OCI-LY3 (cell line): ENCODE measurements around the gene GPR4.
A peak's percentile ranks its signal among the peaks of the same experiment; 100 is the strongest.

Source experiments
- H2AFZ ChIP-seq: fragments of 200-600, 300-600 bp; shearing (Covaris generic); 2 replicates; pipeline ENCODE4 v1.6.0; 2014; ENCODE audit warnings: antibody characterized with exemption, low read depth, low read length
- H3K27ac ChIP-seq: fragments of 200-600, 300-600 bp; sonication (generic); 2 replicates; pipeline ENCODE4 v1.5.1; 2014; ENCODE audit warnings: mild to moderate bottlenecking, low read length, moderate library complexity, mixed read lengths
- H3K27me3 ChIP-seq: fragments of 200-600, 300-600 bp; sonication (generic); 2 replicates; pipeline ENCODE4 v1.6.1; 2014; ENCODE audit warnings: low read depth, low read length, mixed read lengths
- H3K36me3 ChIP-seq: fragments of 200-600, 300-600 bp; sonication (generic); replicated peaks from 2 replicates; pipeline ENCODE3; 2014; ENCODE audit warnings: low read depth, low read length, mixed read lengths
- H3K4me1 ChIP-seq: fragments of 300-600, 200-600 bp; sonication (generic); 2 replicates; pipeline ENCODE4 v1.6.1; 2014; ENCODE audit warnings: low read length, mixed read lengths
- H3K4me2 ChIP-seq: fragments of 200-600, 300-600 bp; sonication (generic); 2 replicates; pipeline ENCODE4 v1.6.1; 2014; ENCODE audit warnings: low read length, mixed read lengths
- H3K4me3 ChIP-seq: fragments of 300-600, 200-600 bp; sonication (generic); 2 replicates; pipeline ENCODE4 v1.5.1; 2014; ENCODE audit warnings: antibody characterized with exemption, mild to moderate bottlenecking, low read length, moderate library complexity
- H3K79me2 ChIP-seq: fragments of 300-600, 200-600 bp; shearing (Covaris generic); 2 replicates; pipeline ENCODE4 v1.6.1; 2014; ENCODE audit warnings: mild to moderate bottlenecking, low read length, mixed read lengths
- H3K9ac ChIP-seq: fragments of 300-600, 200-600 bp; shearing (Covaris generic); 2 replicates; pipeline ENCODE4 v1.6.0; 2014; ENCODE audit warnings: mild to moderate bottlenecking, low read length, moderate library complexity
- H3K9me3 ChIP-seq: fragments of 200-600, 300-600 bp; shearing (Covaris generic); 2 replicates; pipeline ENCODE4 v1.6.1; 2014; ENCODE audit warnings: low read length, mixed read lengths; ENCODE audit not compliant: insufficient read depth
- H4K20me1 ChIP-seq: fragments of 200-600, 300-600 bp; sonication (generic); 2 replicates; pipeline ENCODE4 v1.6.1; 2016; ENCODE audit warnings: low read length, mixed read lengths; ENCODE audit not compliant: insufficient read depth
- EZH2phosphoT487 ChIP-seq: fragments of 200-600 bp; shearing (Covaris generic); IDR thresholded peaks from 2 replicates; pipeline ENCODE4 v1.6.1; 2018; ENCODE audit warnings: antibody characterized with exemption, mixed run types, low read depth
- TF ChIP-seq, protein P1 (sequence below): fragments of 200-600, 300-600 bp; sonication (generic); IDR thresholded peaks from 2 replicates; pipeline ENCODE4 v1.5.1; 2014; ENCODE audit warnings: antibody characterized with exemption, low read length, low read depth

Gene GPR4

GRCh38 chr19:45638930-45639729 is 37.1 kb upstream of the GPR4 start, which contains the start of gene EML2:
Gene EML2, minus strand, starts transcription at chr19:45639397. Its CDS starts 21 bp downstream, at chr19:45639376.
- Histone ChIP-seq H3K27ac (0 out of 2 replicates have a peak within 1 kb of the TSS, but pooled peaks have one; percentile 23), H3K36me3 (peaks cover 7% of the 10 kb centered on the region), H3K4me3 (peak within 1 kb of the TSS; percentile 83), H2AFZ (peak within 1 kb of the TSS; percentile 58; the same call in 1 of the 2 replicates), H3K9me3 (no peaks in the 10 kb centered on the region), H3K79me2 (peaks cover 3% of the 10 kb centered on the region; the same call in 1 of the 2 replicates), H4K20me1 (no peaks in the 10 kb centered on the region), H3K27me3 (no peaks in the 10 kb centered on the region), H3K9ac (peak within 1 kb of the TSS; percentile 71), H3K4me1 (peaks cover 20% of the 10 kb centered on the region), H3K4me2 (peak within 1 kb of the TSS; percentile 83)
- TF ChIP-seq, protein P1, sequence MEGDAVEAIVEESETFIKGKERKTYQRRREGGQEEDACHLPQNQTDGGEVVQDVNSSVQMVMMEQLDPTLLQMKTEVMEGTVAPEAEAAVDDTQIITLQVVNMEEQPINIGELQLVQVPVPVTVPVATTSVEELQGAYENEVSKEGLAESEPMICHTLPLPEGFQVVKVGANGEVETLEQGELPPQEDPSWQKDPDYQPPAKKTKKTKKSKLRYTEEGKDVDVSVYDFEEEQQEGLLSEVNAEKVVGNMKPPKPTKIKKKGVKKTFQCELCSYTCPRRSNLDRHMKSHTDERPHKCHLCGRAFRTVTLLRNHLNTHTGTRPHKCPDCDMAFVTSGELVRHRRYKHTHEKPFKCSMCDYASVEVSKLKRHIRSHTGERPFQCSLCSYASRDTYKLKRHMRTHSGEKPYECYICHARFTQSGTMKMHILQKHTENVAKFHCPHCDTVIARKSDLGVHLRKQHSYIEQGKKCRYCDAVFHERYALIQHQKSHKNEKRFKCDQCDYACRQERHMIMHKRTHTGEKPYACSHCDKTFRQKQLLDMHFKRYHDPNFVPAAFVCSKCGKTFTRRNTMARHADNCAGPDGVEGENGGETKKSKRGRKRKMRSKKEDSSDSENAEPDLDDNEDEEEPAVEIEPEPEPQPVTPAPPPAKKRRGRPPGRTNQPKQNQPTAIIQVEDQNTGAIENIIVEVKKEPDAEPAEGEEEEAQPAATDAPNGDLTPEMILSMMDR: peak; percentile 77
- no peak for TF ChIP-seq EZH2phosphoT487

DNA sequence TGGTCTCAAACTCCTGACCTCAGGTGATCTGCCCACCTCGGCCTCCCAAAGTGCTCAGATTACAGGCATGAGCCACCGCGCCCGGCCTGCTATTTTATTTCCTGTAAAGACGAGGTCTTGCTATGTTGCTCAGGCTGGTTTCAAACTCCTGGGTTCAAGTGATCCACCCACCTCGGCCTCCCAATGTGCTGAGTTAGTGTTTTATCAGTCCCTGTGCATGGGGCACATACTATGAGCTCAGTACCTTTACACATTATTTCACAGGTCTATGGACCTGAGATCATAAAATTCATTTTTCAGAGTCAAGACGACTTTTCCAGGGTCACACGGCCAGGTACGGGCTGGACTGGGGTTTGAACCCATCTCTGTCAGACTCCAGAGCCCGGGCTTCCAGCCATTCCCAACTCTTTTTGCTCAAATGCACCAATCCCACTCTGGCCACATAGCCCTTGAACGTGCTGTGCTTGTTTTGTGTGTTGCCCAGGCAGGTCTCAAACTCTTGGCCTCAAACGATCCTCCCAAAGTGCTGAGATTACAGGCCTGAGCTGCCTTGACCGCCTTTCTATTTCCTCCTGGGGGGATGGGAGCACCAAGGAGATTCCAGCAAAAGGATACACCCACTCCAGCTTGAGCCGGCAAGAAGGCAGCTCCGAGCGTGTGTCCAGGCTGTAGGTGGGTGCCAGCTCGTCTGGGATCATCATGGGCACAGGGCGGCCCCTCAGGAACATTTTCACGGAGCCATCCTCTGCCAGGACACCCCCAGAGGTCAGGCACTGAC is 36.1 kb upstream of the GPR4 start:
- H3K27ac ChIP-seq: no peak overlapping the region
- TF ChIP-seq, protein P1: no peak
- TF ChIP-seq EZH2phosphoT487: no peak
- peak overlapping the region; percentile 83 for H3K4me3 ChIP-seq
- H4K20me1 ChIP-seq: no peaks in the 10 kb centered on the region
- H3K36me3 ChIP-seq: peaks cover 7% of the 10 kb centered on the region
- H3K4me1 ChIP-seq: peaks cover 15% of the 10 kb centered on the region
- no peak overlapping the region for H2AFZ ChIP-seq
- H3K79me2 ChIP-seq: peaks cover 3% of the 10 kb centered on the region; the same call in 1 of the 2 replicates
- no peaks in the 10 kb centered on the region for H3K9me3 ChIP-seq
- peak overlapping the region; percentile 83 for H3K4me2 ChIP-seq
- H3K9ac ChIP-seq: peak overlapping the region; percentile 71; the same call in 1 of the 2 replicates
- H3K27me3 ChIP-seq: no peaks in the 10 kb centered on the region

GRCh38 chr19:45636902-45637301 is 34.9 kb upstream of the GPR4 start:
- H2AFZ ChIP-seq: no peak overlapping the region
- no peak overlapping the region for H3K4me3 ChIP-seq
- H3K4me1 ChIP-seq: peaks cover 15% of the 10 kb centered on the region
- TF ChIP-seq EZH2phosphoT487: no peak
- TF ChIP-seq, protein P1: no peak
- no peak overlapping the region for H3K9ac ChIP-seq
- H4K20me1 ChIP-seq: no peaks in the 10 kb centered on the region
- H3K9me3 ChIP-seq: no peaks in the 10 kb centered on the region
- H3K79me2 ChIP-seq: peaks cover 3% of the 10 kb centered on the region; the same call in 1 of the 2 replicates
- H3K27ac ChIP-seq: no peak overlapping the region
- peaks cover 7% of the 10 kb centered on the region for H3K36me3 ChIP-seq
- no peak overlapping the region for H3K4me2 ChIP-seq
- H3K27me3 ChIP-seq: no peaks in the 10 kb centered on the region

GRCh38 chr19:45636275-45636674 is 34.3 kb upstream of the GPR4 start:
- peaks cover 7% of the 10 kb centered on the region for H3K36me3 ChIP-seq
- TF ChIP-seq EZH2phosphoT487: no peak
- TF ChIP-seq, protein P1: no peak
- H3K9ac ChIP-seq: no peak overlapping the region
- H3K27ac ChIP-seq: no peak overlapping the region
- H3K27me3 ChIP-seq: no peaks in the 10 kb centered on the region
- H3K9me3 ChIP-seq: no peaks in the 10 kb centered on the region
- H4K20me1 ChIP-seq: no peaks in the 10 kb centered on the region
- peaks cover 3% of the 10 kb centered on the region; the same call in 1 of the 2 replicates for H3K79me2 ChIP-seq
- H3K4me2 ChIP-seq: no peak overlapping the region
- H3K4me1 ChIP-seq: peaks cover 15% of the 10 kb centered on the region
- no peak overlapping the region for H3K4me3 ChIP-seq
- no peak overlapping the region for H2AFZ ChIP-seq
